HUES6 (cell line): Measurements from ENCODE around the gene SHF.

ENCODE experiments used
- H3K27ac ChIP-seq: 2 replicates; pipeline ENCODE4 v1.7.0; 2013; ENCODE audit warnings: low read depth, mild to moderate bottlenecking, low read length, inconsistent platforms
- H3K27me3 ChIP-seq: 2 replicates; pipeline ENCODE4 v1.6.1; 2013; ENCODE audit warnings: low read length; ENCODE audit not compliant: control insufficient read depth, insufficient read depth
- H3K36me3 ChIP-seq: 2 replicates; pipeline ENCODE4 v1.6.1; 2013; ENCODE audit warnings: low read length; ENCODE audit not compliant: control insufficient read depth, insufficient read depth
- H3K4me1 ChIP-seq: 2 replicates; pipeline ENCODE4 v1.6.1; 2013; ENCODE audit warnings: low read length; ENCODE audit not compliant: control insufficient read depth, insufficient read depth
- H3K4me3 ChIP-seq: 2 replicates; pipeline ENCODE4 v1.5.1; 2013; ENCODE audit warnings: low read depth, low read length
- H3K9ac ChIP-seq: one replicate; pipeline ENCODE4 v1.6.1; 2013; ENCODE audit warnings: mild to moderate bottlenecking, low read length
- H3K9me3 ChIP-seq: 2 replicates; pipeline ENCODE4 v1.6.1; 2013; ENCODE audit warnings: low read depth, low read length; ENCODE audit not compliant: control insufficient read depth, insufficient read depth

Gene SHF

GRCh38 chr15:45198337-45199135 lies 10.8 kb upstream of the SHF start:
- H3K27ac ChIP-seq = no peak overlapping the region
- H3K4me1 ChIP-seq = peaks cover 9% of the 10 kb centered on the region; the same call in 1 of the 2 replicates
- peak overlapping the region; percentile 65 for H3K9ac ChIP-seq
- no peaks in the 10 kb centered on the region for H3K36me3 ChIP-seq
- no peaks in the 10 kb centered on the region for H3K9me3 ChIP-seq
- no peaks in the 10 kb centered on the region for H3K27me3 ChIP-seq
- peak overlapping the region; percentile 84 for H3K4me3 ChIP-seq

DNA sequence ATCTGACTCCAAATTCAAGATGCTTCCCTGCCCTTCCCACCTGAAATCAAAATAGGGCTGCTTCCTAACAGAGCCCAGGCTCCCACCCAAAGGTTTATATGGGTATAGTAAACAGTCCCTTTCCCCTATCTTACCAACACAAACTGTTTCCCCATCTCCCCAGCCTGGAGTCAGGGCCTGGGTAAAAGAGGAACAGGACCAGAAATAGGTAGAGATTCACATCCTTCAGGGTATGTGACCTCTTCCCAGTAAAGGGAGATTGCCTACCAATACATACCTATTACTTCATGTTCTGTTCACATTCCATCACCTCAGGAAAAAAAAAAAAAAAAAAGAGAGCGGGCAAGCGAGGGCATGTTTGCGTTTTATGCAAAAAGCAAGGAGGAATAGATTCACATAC lies 9.7 kb upstream of the SHF start:
- H3K27ac ChIP-seq = no peak overlapping the region
- H3K4me3 ChIP-seq = peak overlapping the region; percentile 84
- no peak overlapping the region for H3K9ac ChIP-seq

GRCh38 chr15:45187578-45187893 lies 230 bp downstream of the SHF start:
- Histone ChIP-seq H3K9ac (no peak overlapping the region), H3K27ac (no peak overlapping the region), H3K36me3 (no peaks in the 10 kb centered on the region), H3K4me3 (peak overlapping the region; percentile 63), H3K27me3 (peaks cover 27% of the 10 kb centered on the region), H3K9me3 (no peaks in the 10 kb centered on the region), H3K4me1 (peaks cover 37% of the 10 kb centered on the region)

More for the DNA sequence above, 9.7 kb upstream of the SHF start:
- peaks cover 9% of the 10 kb centered on the region; the same call in 1 of the 2 replicates for H3K4me1 ChIP-seq
- no peaks in the 10 kb centered on the region for H3K36me3 ChIP-seq
- no peaks in the 10 kb centered on the region for H3K27me3 ChIP-seq
- H3K9me3 ChIP-seq = no peaks in the 10 kb centered on the region

DNA sequence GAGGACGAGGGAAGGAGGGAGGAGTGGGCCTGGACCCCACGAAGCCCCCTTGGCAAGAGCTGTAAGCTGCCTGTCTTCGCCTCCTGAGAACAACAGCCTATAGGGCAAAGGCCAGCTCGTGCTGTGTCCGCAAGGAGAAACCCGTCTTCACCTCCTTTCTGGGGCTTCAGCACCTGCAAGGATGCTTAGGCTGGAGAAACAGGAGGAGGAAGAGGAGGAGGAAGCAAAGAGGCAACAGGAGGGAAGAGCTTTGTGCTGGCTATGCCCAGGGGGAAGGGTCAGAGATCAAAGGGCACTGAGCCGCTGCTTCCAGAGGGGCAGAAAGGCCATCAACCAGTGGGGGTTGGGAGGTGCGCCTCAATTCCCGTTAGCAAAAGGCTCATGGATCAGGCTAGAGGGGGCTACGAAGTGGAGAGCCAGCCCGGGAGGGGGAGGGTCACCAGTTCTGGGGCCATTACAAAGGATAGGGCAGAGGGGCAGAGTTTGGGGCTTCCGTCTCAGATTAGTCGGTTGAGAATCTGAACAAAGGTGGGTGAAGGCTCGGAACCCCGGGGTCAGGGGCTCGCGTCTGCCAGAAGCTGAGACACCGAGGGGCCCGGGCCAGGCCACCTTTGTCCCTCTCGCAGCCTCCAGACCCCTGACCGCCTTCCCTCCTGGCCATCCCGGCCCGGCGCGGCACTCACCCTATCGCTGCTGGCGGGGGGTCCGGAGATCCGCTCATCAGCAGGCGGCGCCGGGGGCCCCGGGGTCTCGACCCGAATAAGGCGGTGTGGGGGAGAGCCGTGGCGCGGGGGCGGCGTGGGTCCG lies 792 bp downstream of the SHF start:
- peak overlapping the region; percentile 63 for H3K4me3 ChIP-seq
- peaks cover 27% of the 10 kb centered on the region for H3K27me3 ChIP-seq
- H3K4me1 ChIP-seq = peaks cover 41% of the 10 kb centered on the region
- no peaks in the 10 kb centered on the region for H3K36me3 ChIP-seq
- H3K27ac ChIP-seq = no peak overlapping the region
- H3K9ac ChIP-seq = peak overlapping the region; percentile 43
- no peaks in the 10 kb centered on the region for H3K9me3 ChIP-seq

GRCh38 chr15:45185903-45186770 lies 1.6 kb downstream of the SHF start:
- H3K4me1 ChIP-seq = peaks cover 50% of the 10 kb centered on the region
- H3K4me3 ChIP-seq = peak overlapping the region; percentile 63
- H3K27ac ChIP-seq = no peak overlapping the region
- peaks cover 27% of the 10 kb centered on the region for H3K27me3 ChIP-seq
- H3K36me3 ChIP-seq = no peaks in the 10 kb centered on the region
- H3K9me3 ChIP-seq = no peaks in the 10 kb centered on the region
- peak overlapping the region; percentile 43 for H3K9ac ChIP-seq

- Histone ChIP-seq H3K9ac (no peak overlapping the region), H3K36me3 (no peaks in the 10 kb centered on the region), H3K27me3 (peaks cover 24% of the 10 kb centered on the region), H3K4me3 (no peak overlapping the region), H3K27ac (no peak overlapping the region), H3K9me3 (no peaks in the 10 kb centered on the region), H3K4me1 (peaks cover 54% of the 10 kb centered on the region)
These were observed 2.5 kb downstream of the SHF start for GRCh38 chr15:45185069-45185779.

DNA sequence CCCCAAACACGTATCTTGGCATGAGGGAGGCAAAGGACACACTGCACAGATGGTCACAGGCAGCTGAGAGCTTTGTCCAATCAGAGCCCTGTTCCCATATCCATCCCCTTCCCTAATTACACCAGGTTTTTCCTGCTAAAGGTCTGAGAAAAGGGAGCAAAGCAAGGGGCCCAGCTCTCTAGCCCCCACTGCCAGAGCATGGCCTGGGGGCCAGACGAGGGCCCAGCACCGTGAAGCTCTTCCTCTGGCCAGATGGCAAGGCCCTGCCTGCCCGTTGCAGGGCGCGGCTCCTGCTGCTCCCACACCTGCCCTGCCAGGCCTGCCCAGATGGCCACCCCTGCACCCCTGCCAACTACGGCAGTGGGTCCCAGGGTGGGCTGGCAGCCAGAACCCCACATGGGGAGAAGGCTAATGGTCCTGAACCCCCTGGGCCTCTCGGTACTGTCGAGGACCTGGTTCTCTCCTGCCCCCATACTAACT lies 3.2 kb downstream of the SHF start:
- Histone ChIP-seq H3K27me3 (peaks cover 17% of the 10 kb centered on the region), H3K4me3 (no peak overlapping the region), H3K4me1 (peaks cover 57% of the 10 kb centered on the region), H3K9ac (no peak overlapping the region), H3K36me3 (no peaks in the 10 kb centered on the region), H3K9me3 (no peaks in the 10 kb centered on the region), H3K27ac (no peak overlapping the region)

DNA sequence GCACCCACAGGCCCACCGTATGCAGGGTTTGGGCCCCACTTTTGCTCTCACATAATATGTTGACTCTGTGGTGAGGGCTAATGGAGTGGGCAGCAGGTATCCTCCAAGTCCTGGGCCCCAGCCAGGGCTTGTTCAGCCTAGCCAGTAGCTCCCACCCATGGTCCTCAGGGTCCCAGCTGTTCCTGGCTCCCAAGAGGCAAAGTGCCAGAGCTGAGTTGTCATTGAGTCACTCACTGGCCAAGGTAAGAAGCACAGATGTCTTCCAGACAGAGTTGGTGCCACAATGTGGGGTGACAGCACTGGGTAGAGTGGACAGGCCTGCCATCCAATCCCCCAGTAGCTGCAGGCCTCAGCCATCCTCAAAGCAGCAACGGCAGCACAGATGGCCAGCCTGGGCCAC lies 4.3 kb downstream of the SHF start:
- no peaks in the 10 kb centered on the region for H3K9me3 ChIP-seq
- no peak overlapping the region for H3K4me3 ChIP-seq
- peaks cover 60% of the 10 kb centered on the region for H3K4me1 ChIP-seq
- peak overlapping the region; percentile 80; the same call in 1 of the 2 replicates for H3K27ac ChIP-seq
- H3K27me3 ChIP-seq = peaks cover 7% of the 10 kb centered on the region
- H3K9ac ChIP-seq = peak overlapping the region; percentile 23
- no peaks in the 10 kb centered on the region for H3K36me3 ChIP-seq

DNA sequence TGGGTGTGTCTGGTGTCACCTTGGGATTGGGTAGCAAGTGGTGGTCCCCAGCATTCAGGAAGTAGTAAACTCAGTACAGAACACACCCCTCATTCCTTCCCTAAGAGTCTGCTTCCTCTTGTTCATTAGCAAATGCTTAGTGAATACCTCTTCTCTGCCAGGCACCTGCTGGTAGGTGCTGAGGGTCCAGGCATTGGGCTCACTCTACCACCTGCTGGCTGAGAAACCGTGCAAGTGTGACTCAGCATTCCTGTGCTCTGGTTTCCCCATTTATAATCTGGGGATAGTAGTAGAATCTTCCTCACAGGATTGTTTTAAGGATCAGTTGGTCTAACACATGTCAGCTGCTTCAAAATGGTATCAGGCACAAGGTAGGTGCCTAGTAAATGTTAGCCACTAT lies 4.8 kb downstream of the SHF start:
- Histone ChIP-seq H3K36me3 (peaks cover under 1% of the 10 kb centered on the region; the same call in 1 of the 2 replicates), H3K9me3 (no peaks in the 10 kb centered on the region), H3K4me3 (no peak overlapping the region), H3K27me3 (peaks cover 1% of the 10 kb centered on the region), H3K27ac (peak overlapping the region; percentile 80; the same call in 1 of the 2 replicates), H3K9ac (no peak overlapping the region), H3K4me1 (peaks cover 60% of the 10 kb centered on the region)
